Measurements from ENCODE around the gene ARRDC2.

GRCh38 chr19:17965370-17966128 lies 42.4 kb upstream of the ARRDC2 start:
- TF ChIP-seq CTCF (conservative IDR thresholded peaks at IDR 0.05) (no peak), EZH2 (IDR thresholded peaks at IDR 0.05; ENCODE audit: low read depth) (no peak)

Measured in PC-9 (cell line).